ENCODE data around the gene ASIC4. TPM values are rescaled to one million over a fixed set of nuclear protein-coding genes. Genes with fewer than 3 reads are reported as not detected.

ASIC4 gene
- total RNA-seq, 1 donor from 2014 or later: not detected

- intact Hi-C loops (cut with micrococcal nuclease): no loop called here
Observed at GRCh38 chr2:219512524-219513216, 1.6 kb upstream of the ASIC4 start.

GRCh38 chr2:219513787-219514186 is 495 bp upstream of the ASIC4 start:
- intact Hi-C loops (cut with micrococcal nuclease): no loop called here

DNA sequence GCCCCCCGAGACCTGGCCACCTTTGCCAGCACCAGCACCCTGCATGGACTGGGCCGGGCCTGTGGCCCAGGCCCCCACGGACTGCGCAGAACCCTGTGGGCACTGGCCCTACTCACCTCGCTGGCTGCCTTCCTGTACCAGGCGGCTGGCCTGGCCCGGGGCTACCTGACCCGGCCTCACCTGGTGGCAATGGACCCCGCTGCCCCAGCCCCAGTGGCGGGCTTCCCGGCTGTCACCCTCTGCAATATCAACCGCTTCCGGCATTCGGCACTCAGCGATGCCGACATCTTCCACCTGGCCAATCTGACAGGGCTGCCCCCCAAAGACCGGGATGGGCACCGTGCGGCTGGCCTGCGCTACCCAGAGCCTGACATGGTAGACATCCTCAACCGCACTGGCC is 554 bp downstream of the ASIC4 start:
- intact Hi-C loops (cut with micrococcal nuclease): no loop called here

DNA sequence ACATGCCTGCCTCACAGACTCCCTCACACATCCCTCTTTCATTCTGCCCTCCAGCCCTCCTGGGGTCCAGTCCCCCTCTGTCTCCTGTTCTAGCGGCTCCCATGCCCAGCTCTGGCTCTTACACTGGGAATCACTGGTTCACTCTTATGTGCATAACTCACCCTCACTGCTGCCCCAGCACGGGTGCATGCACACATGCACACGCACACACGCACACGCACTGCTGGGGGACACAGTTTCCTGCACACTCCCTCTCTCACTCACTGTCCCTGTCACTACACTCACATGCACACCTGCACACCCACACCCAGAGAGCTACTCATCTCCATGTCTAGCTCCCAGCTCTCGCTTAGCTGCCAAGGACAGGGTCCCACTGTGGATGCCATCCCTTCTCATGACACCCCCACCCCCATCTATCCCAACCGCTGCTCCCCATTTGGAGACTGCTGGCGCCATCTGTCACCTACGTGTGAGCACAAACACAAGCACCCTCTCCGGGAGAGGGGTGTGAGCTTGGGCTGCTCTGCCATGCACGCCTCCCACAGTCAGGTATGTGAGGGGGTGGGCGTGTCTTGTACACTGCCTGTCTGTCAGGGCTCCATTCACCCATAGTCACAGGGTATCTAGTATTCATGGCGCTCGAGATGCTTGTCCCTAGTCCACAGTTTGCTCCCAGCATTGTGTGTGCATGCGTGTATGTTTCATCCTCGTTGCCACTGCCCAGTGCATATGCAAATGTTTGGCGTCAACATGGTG is 1.8 kb downstream of the ASIC4 start:
- intact Hi-C loops (cut with micrococcal nuclease): no loop called here

- intact Hi-C loops (cut with micrococcal nuclease): no loop called here
Observed at GRCh38 chr2:219516888-219517287, 2.6 kb downstream of the ASIC4 start.

- intact Hi-C loops (cut with micrococcal nuclease): no loop called here
Observed at GRCh38 chr2:219517954-219518778, 3.9 kb downstream of the ASIC4 start.

- intact Hi-C loops (cut with micrococcal nuclease): no loop called here
Observed at GRCh38 chr2:219519526-219519916, 5.2 kb downstream of the ASIC4 start.

DNA sequence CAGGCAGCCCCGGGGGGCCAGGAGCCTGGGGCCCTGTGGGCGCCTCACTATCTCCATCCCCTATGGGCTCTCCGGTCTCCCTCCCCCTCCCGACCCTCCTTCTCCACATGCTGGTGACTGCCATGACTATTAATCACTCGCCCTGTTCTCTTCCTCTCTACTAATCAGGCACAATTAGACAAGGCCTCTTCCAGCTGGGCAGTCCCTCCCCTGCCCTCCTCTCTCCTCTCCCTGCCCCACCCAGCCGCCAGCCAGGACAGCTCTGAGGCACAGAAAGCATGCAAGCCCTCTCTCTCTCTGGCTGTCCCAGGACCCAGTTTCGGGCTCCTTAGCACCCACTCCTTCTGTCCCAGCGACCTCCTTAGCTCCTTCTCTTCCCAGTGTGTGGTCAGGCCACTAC is 5.8 kb downstream of the ASIC4 start:
- intact Hi-C loops (cut with micrococcal nuclease): no loop called here

DNA sequence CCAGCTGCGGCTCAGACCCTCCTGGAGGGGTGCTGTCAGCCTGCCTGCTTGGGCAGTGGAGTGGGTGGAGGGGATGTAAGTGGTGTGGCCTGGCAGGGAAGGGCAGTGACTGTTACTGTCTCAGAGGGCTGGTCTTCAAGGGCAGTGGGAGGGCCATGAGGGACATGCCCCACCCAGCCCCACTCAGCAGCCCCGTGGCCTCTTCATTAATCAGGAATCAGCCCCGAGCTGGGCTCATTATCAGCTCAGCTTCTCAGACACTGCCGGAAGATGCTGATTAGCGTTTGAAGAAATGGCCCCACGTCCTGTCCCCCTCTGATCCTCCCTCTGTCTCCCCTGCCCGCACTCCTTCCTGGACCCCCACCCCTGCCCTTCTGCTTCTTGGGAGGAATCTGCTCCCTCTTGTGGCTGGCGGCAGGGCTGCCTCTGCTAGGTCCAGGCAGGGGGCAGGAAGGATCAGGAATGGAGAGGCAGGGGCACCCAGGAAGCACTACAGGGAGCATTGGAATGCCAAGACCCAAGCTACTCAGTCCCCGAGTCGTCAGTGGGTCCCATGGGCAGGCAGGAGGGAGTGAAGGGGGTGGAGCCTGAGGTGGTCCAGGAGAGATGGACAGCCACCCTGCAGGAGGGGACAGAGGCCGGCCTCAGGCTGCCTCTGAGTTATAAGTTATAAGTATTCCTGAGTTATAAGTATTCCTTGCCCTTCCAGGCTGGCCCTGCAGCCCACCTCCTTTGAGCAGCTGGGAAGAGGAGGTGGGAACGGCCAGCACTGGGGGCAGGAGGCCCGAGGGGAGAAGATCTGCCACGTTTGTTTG is 7.0 kb downstream of the ASIC4 start:
- intact Hi-C loops (cut with micrococcal nuclease): no loop called here

DNA sequence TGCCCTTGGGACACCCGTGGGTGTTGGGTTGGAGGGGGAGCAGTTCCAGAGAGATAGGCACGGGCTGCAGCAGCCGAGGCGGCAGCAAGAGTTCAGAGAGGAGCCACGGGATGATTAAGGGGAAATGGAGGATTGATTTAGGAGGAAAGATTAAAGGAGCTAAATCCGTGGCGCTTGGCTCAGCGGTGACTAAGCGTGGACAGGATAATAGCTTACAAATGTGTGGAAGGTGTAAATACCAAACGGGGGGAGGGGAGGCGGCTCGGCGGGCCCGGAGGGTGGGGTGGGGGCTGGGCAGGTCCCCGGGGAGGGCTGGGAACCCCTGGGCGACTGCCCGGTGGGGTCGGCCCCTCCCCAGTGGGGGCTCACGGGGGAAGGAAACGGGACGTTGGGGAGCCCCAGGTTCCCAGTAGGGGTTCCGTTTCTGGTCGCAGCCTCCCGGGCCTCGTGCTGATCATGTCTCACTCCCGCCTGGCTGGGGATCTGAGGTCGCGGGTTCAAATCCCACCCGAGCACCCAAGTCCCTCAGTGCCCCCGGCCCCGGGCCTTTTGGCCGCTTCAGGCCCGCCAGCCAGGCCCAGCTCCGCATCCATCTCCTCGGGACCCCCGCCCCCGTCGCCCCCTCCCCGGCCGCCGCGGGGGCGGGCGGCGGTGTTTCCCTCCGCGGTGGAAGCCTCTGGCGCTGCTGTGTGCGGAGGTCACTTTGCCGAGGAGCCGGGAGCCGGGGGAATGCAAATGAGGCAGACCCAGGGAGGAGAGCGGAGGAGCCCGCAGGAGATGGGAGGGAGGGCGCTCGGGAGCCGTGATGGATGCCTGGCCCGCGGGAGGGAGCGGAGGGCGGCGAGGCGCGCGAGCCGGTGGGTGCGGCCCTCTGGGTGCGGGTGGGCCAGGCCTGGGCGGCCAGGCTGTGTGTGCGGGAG is 8.1 kb downstream of the ASIC4 start:
- intact Hi-C loops (cut with micrococcal nuclease): no loop called here

DNA sequence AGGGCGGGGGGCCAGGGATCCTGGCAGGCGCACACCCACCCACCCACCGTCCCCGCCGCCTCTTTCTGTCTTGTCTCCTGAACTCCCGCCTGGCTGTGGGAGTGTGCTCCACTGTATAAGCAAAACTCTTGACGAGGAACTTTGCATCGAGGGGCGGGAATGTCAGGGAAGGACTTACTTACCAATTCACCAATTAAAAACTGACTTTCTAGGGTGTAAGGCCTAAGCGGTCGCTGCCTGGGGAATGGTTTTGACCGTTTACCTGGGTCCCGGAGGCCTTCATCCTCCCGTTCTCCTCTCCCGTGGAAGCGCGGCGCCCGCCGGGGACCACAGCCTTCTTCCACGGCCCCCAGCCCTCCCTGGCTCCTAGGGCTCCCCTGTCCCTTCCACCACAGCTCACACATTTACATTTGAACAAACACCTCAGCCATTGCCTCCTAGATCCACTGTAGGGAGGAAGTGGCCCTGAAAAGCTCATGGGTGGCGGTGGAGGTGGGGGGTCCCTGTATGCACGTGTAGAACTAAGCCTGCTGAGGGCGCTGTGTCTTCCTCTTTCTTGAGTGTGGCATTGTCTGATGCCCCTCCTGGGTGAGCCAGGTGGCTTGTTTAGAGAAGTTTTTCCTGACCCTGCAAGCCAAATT is 8.9 kb downstream of the ASIC4 start:
- intact Hi-C loops (cut with micrococcal nuclease): no loop called here

- intact Hi-C loops (cut with micrococcal nuclease): no loop called here
Observed at GRCh38 chr2:219524817-219525216, 10.5 kb downstream of the ASIC4 start.

GRCh38 chr2:219525533-219526232 is 11.4 kb downstream of the ASIC4 start:
- intact Hi-C loops (cut with micrococcal nuclease): no loop called here

DNA sequence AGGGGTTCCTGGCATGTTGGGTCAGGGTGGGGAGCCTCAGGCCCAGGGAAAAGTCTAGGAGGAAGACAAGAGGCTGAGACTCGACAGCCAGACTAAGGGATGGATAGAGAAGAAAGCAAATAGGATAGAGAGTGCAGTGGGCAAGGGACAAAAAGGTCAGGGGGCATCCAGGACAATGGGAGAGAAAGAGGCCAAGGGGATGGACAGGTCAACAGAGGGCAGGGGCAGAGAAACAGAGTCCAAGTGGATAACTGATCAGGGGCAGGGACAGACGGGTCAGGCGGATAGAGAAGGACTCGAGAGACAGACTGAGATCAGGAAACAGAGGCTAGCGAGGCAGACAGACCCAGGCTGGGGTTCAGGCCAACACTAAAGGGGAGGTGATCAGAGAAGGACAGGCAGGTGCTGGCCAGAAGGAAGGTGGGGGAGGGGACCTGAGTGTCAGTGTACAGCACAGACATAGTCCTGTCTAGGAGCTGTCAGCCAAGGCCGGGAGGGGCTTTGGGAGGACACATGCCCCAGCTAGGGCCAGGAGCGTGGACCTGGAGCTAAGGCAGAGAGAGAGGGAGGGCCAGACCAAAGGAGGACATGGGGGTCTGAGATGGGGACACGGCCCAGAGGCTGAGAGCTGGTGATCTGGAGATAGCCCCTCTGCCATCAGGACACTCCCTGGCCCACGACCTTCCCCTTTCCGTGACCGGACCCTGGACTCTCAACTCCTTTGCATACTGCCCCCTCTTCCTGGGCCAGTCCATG is 12.2 kb downstream of the ASIC4 start:
- intact Hi-C loops (cut with micrococcal nuclease): no loop called here

DNA sequence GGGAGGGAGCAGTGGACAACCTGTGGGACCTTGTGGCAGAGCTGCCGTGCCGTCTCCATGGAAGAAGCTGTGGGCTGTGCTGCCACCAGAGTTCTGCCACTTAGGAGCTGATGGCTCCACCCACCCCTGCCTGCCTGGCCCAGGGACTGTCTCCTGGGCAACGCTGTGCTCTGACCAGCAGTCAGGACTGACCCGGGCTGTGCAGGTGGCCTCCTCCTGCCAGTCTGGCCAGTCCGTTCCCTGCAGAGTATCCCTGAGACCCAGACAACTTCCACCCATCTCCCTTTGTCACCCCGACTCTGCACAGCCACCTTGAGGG is 12.8 kb downstream of the ASIC4 start:
- intact Hi-C loops (cut with micrococcal nuclease): no loop called here

- intact Hi-C loops (cut with micrococcal nuclease): no loop called here
Observed at GRCh38 chr2:219527472-219527871, 13.2 kb downstream of the ASIC4 start.

- intact Hi-C loops (cut with micrococcal nuclease): loop anchor here (1.0 kb wide), 6 partner anchors 11 to 127 kb away; no protein-coding TSS in a partner anchor
Observed at GRCh38 chr2:219530048-219530963, 16.0 kb downstream of the ASIC4 start.

Measured in T-helper 1 cell treated with Interleukin-12 subunit alpha and Interleukin-12 subunit beta and Interleukin-4 antibody, amounts not matched to agents 30 ng/mL and 1 ng/mL, for 36 hours (primary cell).